GM23338 (cell line): Measurements from ENCODE around the gene CD226. TPM values are rescaled to one million over a fixed set of nuclear protein-coding genes. Genes with fewer than 3 reads are reported as not detected.

ENCODE experiments used
- ATAC-seq: fragments of 200-7000 bp; cut with Tn5 transposase; 3 replicates; pipeline ENCODE4 v1.9.1; 2020
- DNase-seq: peaks from one replicate; pipeline ENCODE4 v3.0.0-alpha.2; 2015; ENCODE audit warnings: low spot score
- H2AFZ ChIP-seq: fragments of 200-600 bp; sonication (generic); 2 replicates; pipeline ENCODE4 v1.8.0; 2016; ENCODE audit warnings: antibody characterized with exemption, mild to moderate bottlenecking, moderate library complexity
- H3F3A ChIP-seq: fragments of 200-600 bp; sonication (generic); replicated peaks from 2 replicates; pipeline ENCODE4 v1.8.0; 2017; ENCODE audit warnings: antibody characterized with exemption, mixed run types, low read depth
- H3K27ac ChIP-seq: fragments of 200-600 bp; sonication (generic); 2 replicates; pipeline ENCODE4 v1.6.1; 2016; ENCODE audit warnings: low read depth
- H3K27me3 ChIP-seq: fragments of 200-600 bp; sonication (generic); 2 replicates; pipeline ENCODE4 v1.8.0; 2016; ENCODE audit warnings: mild to moderate bottlenecking, mixed run types, moderate library complexity; ENCODE audit not compliant: insufficient read depth
- H3K36me3 ChIP-seq: fragments of 200-600 bp; sonication (generic); 2 replicates; pipeline ENCODE4 v1.8.0; 2016; ENCODE audit warnings: mild to moderate bottlenecking; ENCODE audit not compliant: insufficient read depth
- H3K4me1 ChIP-seq: fragments of 200-600 bp; sonication (generic); 2 replicates; pipeline ENCODE4 v1.8.0; 2016; ENCODE audit warnings: mild to moderate bottlenecking, moderate library complexity; ENCODE audit not compliant: insufficient read depth
- H3K4me2 ChIP-seq: fragments of 200-600 bp; sonication (generic); 2 replicates; pipeline ENCODE4 v1.7.1; 2017; ENCODE audit warnings: mixed run types
- H3K4me3 ChIP-seq: fragments of 200-600 bp; sonication (generic); 2 replicates; pipeline ENCODE4 v1.6.1; 2016; ENCODE audit warnings: mixed run types
- H3K79me2 ChIP-seq: fragments of 200-600 bp; sonication (generic); replicated peaks from 2 replicates; pipeline ENCODE4 v1.8.0; 2017; ENCODE audit warnings: mild to moderate bottlenecking; ENCODE audit not compliant: insufficient read depth
- H3K9me2 ChIP-seq: fragments of 200-600 bp; sonication (generic); 2 replicates; pipeline ENCODE4 v1.8.0; 2017; ENCODE audit not compliant: insufficient read depth
- H4K20me1 ChIP-seq: fragments of 200-600 bp; sonication (generic); replicated peaks from 2 replicates; pipeline ENCODE4 v1.8.0; 2017; ENCODE audit warnings: mild to moderate bottlenecking; ENCODE audit not compliant: insufficient read depth
- H3K27ac Mint-ChIP-seq: 2 replicates; pipeline ENCODE4 v1.8.0; 2020; ENCODE audit warnings: inconsistent platforms, mild to moderate bottlenecking, moderate library complexity, mixed read lengths
- H3K27me3 Mint-ChIP-seq: 3 replicates; pipeline ENCODE4 v1.8.0; 2022; ENCODE audit warnings: low read depth, mild to moderate bottlenecking, moderate library complexity, mixed read lengths, inconsistent platforms; ENCODE audit not compliant: insufficient read depth, poor library complexity
- H3K36me3 Mint-ChIP-seq: 3 replicates; pipeline ENCODE4 v1.8.0; 2021; ENCODE audit warnings: low read depth, mild to moderate bottlenecking, inconsistent platforms, moderate library complexity, mixed read lengths
- H3K4me1 Mint-ChIP-seq: 3 replicates; pipeline ENCODE4 v1.8.0; 2020; ENCODE audit warnings: mild to moderate bottlenecking, inconsistent platforms, mixed read lengths
- H3K4me3 Mint-ChIP-seq: 3 replicates; pipeline ENCODE4 v1.8.0; 2021; ENCODE audit warnings: moderate library complexity, mild to moderate bottlenecking, inconsistent platforms, mixed read lengths
- H3K9me3 Mint-ChIP-seq: 3 replicates; pipeline ENCODE4 v1.8.0; 2020; ENCODE audit warnings: moderate library complexity, mild to moderate bottlenecking, inconsistent platforms, mixed read lengths
- CREB1 ChIP-seq: fragments of 250-450 bp; sonication (Bioruptor Pico); IDR thresholded peaks from 2 replicates; pipeline ENCODE4 v1.5.0; 2020; ENCODE audit warnings: low read depth, mild to moderate bottlenecking, moderate library complexity
- EZH2 ChIP-seq: fragments of 200-600 bp; sonication (generic); IDR thresholded peaks from one replicate; pipeline ENCODE4 v1.8.0; 2017; ENCODE audit warnings: antibody characterized with exemption, mild to moderate bottlenecking, low read depth; ENCODE audit not compliant: unreplicated experiment
- EZH2phosphoT487 ChIP-seq: fragments of 200-600 bp; sonication (generic); IDR thresholded peaks from one replicate; pipeline ENCODE4 v1.8.1; 2018; ENCODE audit warnings: antibody characterized with exemption; ENCODE audit not compliant: unreplicated experiment
- JUNB ChIP-seq: IDR thresholded peaks from one replicate; pipeline ENCODE4 v1.6.1; 2016; ENCODE audit warnings: antibody characterized with exemption; ENCODE audit not compliant: unreplicated experiment
- NANOG ChIP-seq: IDR thresholded peaks from 2 replicates; pipeline ENCODE4 v1.6.1; 2016; ENCODE audit warnings: antibody characterized with exemption, borderline replicate concordance
- POLR2AphosphoS5 ChIP-seq: IDR thresholded peaks from 2 replicates; pipeline ENCODE4 v1.6.1; 2016; ENCODE audit warnings: antibody characterized with exemption, low read depth
- STAT1 ChIP-seq: IDR thresholded peaks from one replicate; pipeline ENCODE4 v1.6.1; 2016; ENCODE audit warnings: antibody characterized with exemption; ENCODE audit not compliant: unreplicated experiment
- ZNF331 ChIP-seq: fragments of 250-450 bp; sonication (Bioruptor Pico); IDR thresholded peaks from 2 replicates; pipeline ENCODE4 v1.5.0; 2020; ENCODE audit warnings: low read depth, mild to moderate bottlenecking, moderate library complexity
- polyA plus RNA-seq: library from polyadenylated mRNA; unstranded; fragments of >200 nt; fragmentation: Nextera tagmentation; extraction: Ambion mirVana; gene quantifications from 2 replicates; pipeline ENCODE4 v1.2.1, GENCODE V29; 2016
- total RNA-seq: library from RNA; depleted of rRNA; stranded (reverse); fragments of >200 nt; shearing (Covaris generic); gene quantifications from 2 replicates; pipeline ENCODE4 v1.2.3, GENCODE V29; 2014
- TF ChIP-seq, protein P1 (sequence below): IDR thresholded peaks from one replicate; pipeline ENCODE4 v1.6.1; 2018; ENCODE audit warnings: antibody characterized with exemption; ENCODE audit not compliant: unreplicated experiment
- TF ChIP-seq, protein P2 (sequence below), 2 experiments: fragments of 200-600 bp in 1 of 2; sonication (generic) in 1 of 2; conservative IDR thresholded peaks; 2 replicates each; pipeline versions ENCODE4 v1.5.1 to v1.6.1; 2016 to 2017; ENCODE audit warnings: antibody characterized with exemption in 2 of 2, low read depth in 2 of 2, mild to moderate bottlenecking in 2 of 2, moderate library complexity in 1 of 2
- TF ChIP-seq, protein P3 (sequence below): IDR thresholded peaks from 2 replicates; pipeline ENCODE4 v1.6.1; 2016; ENCODE audit warnings: antibody characterized with exemption
- TF ChIP-seq, protein P4 (sequence below): fragments of 250-450 bp; sonication (Bioruptor Pico); IDR thresholded peaks from 2 replicates; pipeline ENCODE4 v1.5.0; 2020; ENCODE audit warnings: mild to moderate bottlenecking, moderate library complexity

Gene CD226
- total and polyA plus RNA-seq, 2 experiments from 2014 or later: not detected

DNA sequence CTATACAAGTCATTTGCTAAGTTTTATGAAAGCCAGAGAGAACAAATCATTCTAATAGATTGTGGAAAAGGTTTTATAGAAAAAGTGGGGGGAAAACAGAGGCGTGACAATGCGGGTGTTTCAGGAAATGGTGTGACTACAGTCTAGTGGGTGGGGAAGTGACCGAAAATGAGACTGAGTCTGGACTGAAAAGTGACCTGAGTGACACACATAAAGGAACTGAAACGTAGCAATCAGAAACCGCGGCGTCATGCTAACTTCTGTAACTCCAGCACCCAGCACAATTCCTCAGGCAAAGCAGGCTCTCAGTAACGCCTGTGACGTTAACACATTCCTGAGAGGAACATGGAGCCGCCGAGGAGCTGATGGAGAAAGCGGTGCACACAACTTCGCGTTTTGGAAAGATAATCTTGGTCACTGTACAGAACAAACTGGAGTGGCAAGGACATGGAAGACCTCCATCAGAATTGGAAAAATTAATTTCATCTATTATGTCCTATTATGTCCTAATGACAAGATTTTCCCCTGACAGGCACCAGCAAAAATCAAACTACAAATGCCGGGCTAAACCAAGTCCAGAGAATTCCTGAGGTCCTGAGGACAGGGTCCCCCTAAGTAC lies 1.4 kb upstream of the CD226 start (continued):
- TF ChIP-seq, protein P1, sequence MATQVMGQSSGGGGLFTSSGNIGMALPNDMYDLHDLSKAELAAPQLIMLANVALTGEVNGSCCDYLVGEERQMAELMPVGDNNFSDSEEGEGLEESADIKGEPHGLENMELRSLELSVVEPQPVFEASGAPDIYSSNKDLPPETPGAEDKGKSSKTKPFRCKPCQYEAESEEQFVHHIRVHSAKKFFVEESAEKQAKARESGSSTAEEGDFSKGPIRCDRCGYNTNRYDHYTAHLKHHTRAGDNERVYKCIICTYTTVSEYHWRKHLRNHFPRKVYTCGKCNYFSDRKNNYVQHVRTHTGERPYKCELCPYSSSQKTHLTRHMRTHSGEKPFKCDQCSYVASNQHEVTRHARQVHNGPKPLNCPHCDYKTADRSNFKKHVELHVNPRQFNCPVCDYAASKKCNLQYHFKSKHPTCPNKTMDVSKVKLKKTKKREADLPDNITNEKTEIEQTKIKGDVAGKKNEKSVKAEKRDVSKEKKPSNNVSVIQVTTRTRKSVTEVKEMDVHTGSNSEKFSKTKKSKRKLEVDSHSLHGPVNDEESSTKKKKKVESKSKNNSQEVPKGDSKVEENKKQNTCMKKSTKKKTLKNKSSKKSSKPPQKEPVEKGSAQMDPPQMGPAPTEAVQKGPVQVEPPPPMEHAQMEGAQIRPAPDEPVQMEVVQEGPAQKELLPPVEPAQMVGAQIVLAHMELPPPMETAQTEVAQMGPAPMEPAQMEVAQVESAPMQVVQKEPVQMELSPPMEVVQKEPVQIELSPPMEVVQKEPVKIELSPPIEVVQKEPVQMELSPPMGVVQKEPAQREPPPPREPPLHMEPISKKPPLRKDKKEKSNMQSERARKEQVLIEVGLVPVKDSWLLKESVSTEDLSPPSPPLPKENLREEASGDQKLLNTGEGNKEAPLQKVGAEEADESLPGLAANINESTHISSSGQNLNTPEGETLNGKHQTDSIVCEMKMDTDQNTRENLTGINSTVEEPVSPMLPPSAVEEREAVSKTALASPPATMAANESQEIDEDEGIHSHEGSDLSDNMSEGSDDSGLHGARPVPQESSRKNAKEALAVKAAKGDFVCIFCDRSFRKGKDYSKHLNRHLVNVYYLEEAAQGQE: no peak
- TF ChIP-seq ZNF331 (CRISPR knock-in tag): no peak
- no peak for TF ChIP-seq CREB1 (CRISPR knock-in tag)

DNA sequence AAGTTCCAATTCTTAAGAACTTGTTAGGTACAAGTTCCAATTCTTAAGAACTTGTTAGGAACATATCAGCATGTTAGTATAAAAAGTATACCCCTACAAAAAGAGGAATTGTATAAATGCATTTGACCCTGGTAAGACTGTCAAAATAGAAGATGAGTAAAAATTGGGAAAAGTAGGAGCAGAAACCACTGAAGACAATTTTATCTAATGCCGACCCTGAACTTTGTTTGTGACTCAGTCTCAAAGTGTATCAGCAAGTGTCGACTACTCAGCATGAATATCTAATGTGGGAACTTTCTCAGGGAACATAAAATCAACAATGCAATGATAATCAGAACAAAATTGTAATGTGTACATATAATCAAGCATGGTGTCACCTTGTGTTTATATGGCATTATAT lies 583 bp upstream of the CD226 start:
- H3K9me3 Mint-ChIP-seq: no peaks in the 10 kb centered on the region
- TF ChIP-seq JUNB (no peak), EZH2 (no peak), STAT1 (no peak), POLR2AphosphoS5 (no peak), ZNF331 (CRISPR knock-in tag) (no peak), NANOG (no peak), CREB1 (CRISPR knock-in tag) (no peak), EZH2phosphoT487 (no peak)
- TF ChIP-seq, protein P2, sequence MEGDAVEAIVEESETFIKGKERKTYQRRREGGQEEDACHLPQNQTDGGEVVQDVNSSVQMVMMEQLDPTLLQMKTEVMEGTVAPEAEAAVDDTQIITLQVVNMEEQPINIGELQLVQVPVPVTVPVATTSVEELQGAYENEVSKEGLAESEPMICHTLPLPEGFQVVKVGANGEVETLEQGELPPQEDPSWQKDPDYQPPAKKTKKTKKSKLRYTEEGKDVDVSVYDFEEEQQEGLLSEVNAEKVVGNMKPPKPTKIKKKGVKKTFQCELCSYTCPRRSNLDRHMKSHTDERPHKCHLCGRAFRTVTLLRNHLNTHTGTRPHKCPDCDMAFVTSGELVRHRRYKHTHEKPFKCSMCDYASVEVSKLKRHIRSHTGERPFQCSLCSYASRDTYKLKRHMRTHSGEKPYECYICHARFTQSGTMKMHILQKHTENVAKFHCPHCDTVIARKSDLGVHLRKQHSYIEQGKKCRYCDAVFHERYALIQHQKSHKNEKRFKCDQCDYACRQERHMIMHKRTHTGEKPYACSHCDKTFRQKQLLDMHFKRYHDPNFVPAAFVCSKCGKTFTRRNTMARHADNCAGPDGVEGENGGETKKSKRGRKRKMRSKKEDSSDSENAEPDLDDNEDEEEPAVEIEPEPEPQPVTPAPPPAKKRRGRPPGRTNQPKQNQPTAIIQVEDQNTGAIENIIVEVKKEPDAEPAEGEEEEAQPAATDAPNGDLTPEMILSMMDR (conservative IDR thresholded peaks at IDR 0.05; ENCODE audit: low read depth in 2 of 2): no peak
- TF ChIP-seq, protein P3, sequence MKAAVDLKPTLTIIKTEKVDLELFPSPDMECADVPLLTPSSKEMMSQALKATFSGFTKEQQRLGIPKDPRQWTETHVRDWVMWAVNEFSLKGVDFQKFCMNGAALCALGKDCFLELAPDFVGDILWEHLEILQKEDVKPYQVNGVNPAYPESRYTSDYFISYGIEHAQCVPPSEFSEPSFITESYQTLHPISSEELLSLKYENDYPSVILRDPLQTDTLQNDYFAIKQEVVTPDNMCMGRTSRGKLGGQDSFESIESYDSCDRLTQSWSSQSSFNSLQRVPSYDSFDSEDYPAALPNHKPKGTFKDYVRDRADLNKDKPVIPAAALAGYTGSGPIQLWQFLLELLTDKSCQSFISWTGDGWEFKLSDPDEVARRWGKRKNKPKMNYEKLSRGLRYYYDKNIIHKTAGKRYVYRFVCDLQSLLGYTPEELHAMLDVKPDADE: no peak
- TF ChIP-seq, protein P4, sequence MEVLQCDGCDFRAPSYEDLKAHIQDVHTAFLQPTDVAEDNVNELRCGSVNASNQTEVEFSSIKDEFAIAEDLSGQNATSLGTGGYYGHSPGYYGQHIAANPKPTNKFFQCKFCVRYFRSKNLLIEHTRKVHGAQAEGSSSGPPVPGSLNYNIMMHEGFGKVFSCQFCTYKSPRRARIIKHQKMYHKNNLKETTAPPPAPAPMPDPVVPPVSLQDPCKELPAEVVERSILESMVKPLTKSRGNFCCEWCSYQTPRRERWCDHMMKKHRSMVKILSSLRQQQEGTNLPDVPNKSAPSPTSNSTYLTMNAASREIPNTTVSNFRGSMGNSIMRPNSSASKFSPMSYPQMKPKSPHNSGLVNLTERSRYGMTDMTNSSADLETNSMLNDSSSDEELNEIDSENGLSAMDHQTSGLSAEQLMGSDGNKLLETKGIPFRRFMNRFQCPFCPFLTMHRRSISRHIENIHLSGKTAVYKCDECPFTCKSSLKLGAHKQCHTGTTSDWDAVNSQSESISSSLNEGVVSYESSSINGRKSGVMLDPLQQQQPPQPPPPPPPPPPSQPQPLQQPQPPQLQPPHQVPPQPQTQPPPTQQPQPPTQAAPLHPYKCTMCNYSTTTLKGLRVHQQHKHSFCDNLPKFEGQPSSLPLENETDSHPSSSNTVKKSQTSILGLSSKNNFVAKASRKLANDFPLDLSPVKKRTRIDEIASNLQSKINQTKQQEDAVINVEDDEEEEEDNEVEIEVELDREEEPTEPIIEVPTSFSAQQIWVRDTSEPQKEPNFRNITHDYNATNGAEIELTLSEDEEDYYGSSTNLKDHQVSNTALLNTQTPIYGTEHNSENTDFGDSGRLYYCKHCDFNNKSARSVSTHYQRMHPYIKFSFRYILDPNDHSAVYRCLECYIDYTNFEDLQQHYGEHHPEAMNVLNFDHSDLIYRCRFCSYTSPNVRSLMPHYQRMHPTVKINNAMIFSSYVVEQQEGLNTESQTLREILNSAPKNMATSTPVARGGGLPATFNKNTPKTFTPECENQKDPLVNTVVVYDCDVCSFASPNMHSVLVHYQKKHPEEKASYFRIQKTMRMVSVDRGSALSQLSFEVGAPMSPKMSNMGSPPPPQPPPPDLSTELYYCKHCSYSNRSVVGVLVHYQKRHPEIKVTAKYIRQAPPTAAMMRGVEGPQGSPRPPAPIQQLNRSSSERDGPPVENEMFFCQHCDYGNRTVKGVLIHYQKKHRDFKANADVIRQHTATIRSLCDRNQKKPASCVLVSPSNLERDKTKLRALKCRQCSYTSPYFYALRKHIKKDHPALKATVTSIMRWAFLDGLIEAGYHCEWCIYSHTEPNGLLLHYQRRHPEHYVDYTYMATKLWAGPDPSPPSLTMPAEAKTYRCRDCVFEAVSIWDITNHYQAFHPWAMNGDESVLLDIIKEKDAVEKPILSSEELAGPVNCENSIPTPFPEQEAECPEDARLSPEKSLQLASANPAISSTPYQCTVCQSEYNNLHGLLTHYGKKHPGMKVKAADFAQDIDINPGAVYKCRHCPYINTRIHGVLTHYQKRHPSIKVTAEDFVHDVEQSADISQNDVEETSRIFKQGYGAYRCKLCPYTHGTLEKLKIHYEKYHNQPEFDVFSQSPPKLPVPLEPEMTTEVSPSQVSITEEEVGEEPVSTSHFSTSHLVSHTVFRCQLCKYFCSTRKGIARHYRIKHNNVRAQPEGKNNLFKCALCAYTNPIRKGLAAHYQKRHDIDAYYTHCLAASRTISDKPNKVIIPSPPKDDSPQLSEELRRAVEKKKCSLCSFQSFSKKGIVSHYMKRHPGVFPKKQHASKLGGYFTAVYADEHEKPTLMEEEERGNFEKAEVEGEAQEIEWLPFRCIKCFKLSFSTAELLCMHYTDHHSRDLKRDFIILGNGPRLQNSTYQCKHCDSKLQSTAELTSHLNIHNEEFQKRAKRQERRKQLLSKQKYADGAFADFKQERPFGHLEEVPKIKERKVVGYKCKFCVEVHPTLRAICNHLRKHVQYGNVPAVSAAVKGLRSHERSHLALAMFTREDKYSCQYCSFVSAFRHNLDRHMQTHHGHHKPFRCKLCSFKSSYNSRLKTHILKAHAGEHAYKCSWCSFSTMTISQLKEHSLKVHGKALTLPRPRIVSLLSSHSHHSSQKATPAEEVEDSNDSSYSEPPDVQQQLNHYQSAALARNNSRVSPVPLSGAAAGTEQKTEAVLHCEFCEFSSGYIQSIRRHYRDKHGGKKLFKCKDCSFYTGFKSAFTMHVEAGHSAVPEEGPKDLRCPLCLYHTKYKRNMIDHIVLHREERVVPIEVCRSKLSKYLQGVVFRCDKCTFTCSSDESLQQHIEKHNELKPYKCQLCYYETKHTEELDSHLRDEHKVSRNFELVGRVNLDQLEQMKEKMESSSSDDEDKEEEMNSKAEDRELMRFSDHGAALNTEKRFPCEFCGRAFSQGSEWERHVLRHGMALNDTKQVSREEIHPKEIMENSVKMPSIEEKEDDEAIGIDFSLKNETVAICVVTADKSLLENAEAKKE (CRISPR knock-in tag): no peak

More for the DNA sequence above, 583 bp upstream of the CD226 start:
- Histone ChIP-seq H3K4me3 (no peak overlapping the region), H3K27ac (no peak overlapping the region), H2AFZ (no peak overlapping the region), H3F3A (no peaks in the 10 kb centered on the region), H3K4me2 (no peak overlapping the region), H3K36me3 (no peaks in the 10 kb centered on the region), H3K9me2 (peaks cover 17% of the 10 kb centered on the region), H4K20me1 (no peaks in the 10 kb centered on the region), H3K4me1 (peaks cover 9% of the 10 kb centered on the region), H3K27me3 (no peaks in the 10 kb centered on the region), H3K79me2 (no peaks in the 10 kb centered on the region)
- no peaks in the 10 kb centered on the region for H3K27me3 Mint-ChIP-seq
- no peaks in the 10 kb centered on the region for H3K36me3 Mint-ChIP-seq
- ATAC-seq: no peak
- DNase-seq: no peak
- peaks cover 13% of the 10 kb centered on the region for H3K4me1 Mint-ChIP-seq
- H3K27ac Mint-ChIP-seq: no peak overlapping the region
- H3K4me3 Mint-ChIP-seq: no peak overlapping the region
